Measurements from ENCODE around the gene PAXIP1.

Gene PAXIP1

GRCh38 chr7:154914996-154915380 is 87.9 kb downstream of the PAXIP1 start:
- TF ChIP-seq CTCF (conservative IDR thresholded peaks at IDR 0.05) (no peak), ZFX (IDR thresholded peaks at IDR 0.05) (no peak)
- H3K27ac ChIP-seq, result no peak overlapping the region

GRCh38 chr7:154914308-154914995 is 88.5 kb downstream of the PAXIP1 start:
- H3K27ac ChIP-seq, result no peak overlapping the region
- no peak for TF ChIP-seq CTCF (conservative IDR thresholded peaks at IDR 0.05)
- no peak for TF ChIP-seq ZFX (IDR thresholded peaks at IDR 0.05)

- TF ChIP-seq ZFX (IDR thresholded peaks at IDR 0.05) (no peak), CTCF (conservative IDR thresholded peaks at IDR 0.05) (peak; percentile 97)
- H3K27ac ChIP-seq, result no peak overlapping the region
These were observed 89.2 kb downstream of the PAXIP1 start for GRCh38 chr7:154913638-154914307.

- no peak overlapping the region for H3K27ac ChIP-seq
- no peak for TF ChIP-seq CTCF (conservative IDR thresholded peaks at IDR 0.05)
- TF ChIP-seq ZFX (IDR thresholded peaks at IDR 0.05), result no peak
These were observed 89.9 kb downstream of the PAXIP1 start for GRCh38 chr7:154912871-154913637.

- H3K27ac ChIP-seq, result no peak overlapping the region
- TF ChIP-seq CTCF (conservative IDR thresholded peaks at IDR 0.05), result no peak
- no peak for TF ChIP-seq ZFX (IDR thresholded peaks at IDR 0.05)
These were observed 91.0 kb downstream of the PAXIP1 start for GRCh38 chr7:154911862-154912455.

- TF ChIP-seq ZFX (IDR thresholded peaks at IDR 0.05), result no peak
These were observed 91.5 kb downstream of the PAXIP1 start for GRCh38 chr7:154911411-154911810.

GRCh38 chr7:154910977-154911376 is 91.9 kb downstream of the PAXIP1 start:
- TF ChIP-seq CTCF (conservative IDR thresholded peaks at IDR 0.05) (no peak), ZFX (IDR thresholded peaks at IDR 0.05) (no peak)
- no peak overlapping the region for H3K27ac ChIP-seq

More at GRCh38 chr7:154911411-154911810, 91.5 kb downstream of the PAXIP1 start:
- H3K27ac ChIP-seq, result no peak overlapping the region
